Loucy (cell line): ENCODE data around the gene GRID1.

Experiments used
- CTCF ChIP-seq: fragments of 200-600 bp; sonication (generic); conservative IDR thresholded peaks from 2 replicates; pipeline ENCODE4 v1.5.1; 2014; ENCODE audit warnings: mild to moderate bottlenecking, antibody characterized with exemption, low read length
- EZH2phosphoT487 ChIP-seq: fragments of 200-600 bp; IDR thresholded peaks from 2 replicates; pipeline ENCODE4 v1.6.1; 2018; ENCODE audit warnings: antibody characterized with exemption, mild to moderate bottlenecking, moderate library complexity, borderline replicate concordance

GRCh38 chr10:86113983-86114382 lies 252.6 kb downstream of the GRID1 start:
- TF ChIP-seq CTCF (no peak), EZH2phosphoT487 (no peak)
